ENCODE results near the gene ATOH8. TPM values are rescaled to one million over a fixed set of nuclear protein-coding genes. Genes with fewer than 3 reads are reported as not detected.

ATOH8 gene
- total and polyA plus RNA-seq, 4 experiments from 2014 or later = not detected

DNA sequence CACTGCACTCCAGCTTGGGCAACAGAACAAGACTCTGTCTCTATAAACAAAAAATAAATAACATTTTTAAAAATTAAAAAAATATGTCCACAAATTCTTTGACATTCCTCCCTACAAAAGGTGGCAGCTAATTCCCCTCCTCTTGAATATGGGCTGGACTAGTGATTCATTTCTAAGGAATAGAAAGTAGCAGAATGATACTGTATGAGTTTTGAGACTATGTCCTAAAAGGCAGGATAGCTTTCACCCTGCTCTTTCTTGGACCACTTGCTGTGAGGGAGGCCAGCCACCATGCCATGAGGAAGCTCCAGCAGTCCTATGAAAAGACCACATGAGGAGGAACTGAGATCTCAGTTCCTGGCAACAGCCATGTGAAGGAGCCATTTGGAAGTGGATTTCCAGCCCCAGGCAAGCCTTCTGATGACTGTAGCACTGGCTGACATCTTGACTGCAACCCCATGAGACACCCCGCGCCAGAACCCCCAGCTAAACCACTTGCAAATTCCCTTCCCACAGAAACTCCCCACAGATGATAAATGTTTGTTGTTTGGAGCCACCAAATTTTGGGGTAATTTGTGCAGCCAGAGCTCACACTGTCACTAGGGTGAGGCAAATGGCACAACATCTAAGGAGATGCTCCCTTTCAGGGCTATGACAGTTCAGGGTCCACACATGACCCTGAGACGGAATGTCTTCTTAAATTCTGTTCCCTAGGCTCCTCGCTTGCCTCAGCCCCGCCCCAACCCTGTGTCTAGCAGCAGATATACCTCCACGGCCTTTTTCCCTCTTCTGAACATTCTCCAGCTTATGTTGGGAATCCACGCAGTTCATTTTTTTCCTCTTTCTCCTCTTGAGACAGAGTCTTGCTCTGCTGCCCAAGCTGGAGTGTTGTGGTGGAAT lies 17.1 kb upstream of the ATOH8 start:
- peaks cover 17 to 22% of the 10 kb centered on the region in 2 donors for H3K27me3 Mint-ChIP-seq
- H3K36me3 ChIP-seq (ENCODE audit: insufficient read depth, low read length) = no peaks in the 10 kb centered on the region
- H3K4me1 Mint-ChIP-seq = no peaks in the 10 kb centered on the region
- H3K4me3 ChIP-seq (ENCODE audit: low read length in 2 of 2) = no peak overlapping the region
- ChIA-PET POLR2A (ENCODE audit: partially characterized antibody) (no interaction called here), CTCF (ENCODE audit: partially characterized antibody) (interaction anchor here (1.0 kb wide), 1 partner anchor 18 kb away, joined by 6 read pairs; no protein-coding TSS in a partner anchor)
- H3K9me3 Mint-ChIP-seq = no peaks in the 10 kb centered on the region
- H3K4me1 ChIP-seq (ENCODE audit: insufficient read depth, low read length) = no peaks in the 10 kb centered on the region
- peaks cover under 1% of the 10 kb centered on the region for H3K27me3 ChIP-seq (ENCODE audit: insufficient read depth, low read length)
- DNase-seq = no peak
- no peak overlapping the region for H3K27ac ChIP-seq (ENCODE audit: low read depth, low read length)
- no peaks in the 10 kb centered on the region for H3K36me3 Mint-ChIP-seq
- intact Hi-C loops (cut with micrococcal nuclease) = no loop called here
- no peak overlapping the region for H3K4me3 Mint-ChIP-seq
- H3K9me3 ChIP-seq (ENCODE audit: control insufficient read depth in 1 of 2, low read length in 2 of 2) = no peaks in the 10 kb centered on the region
- H3K27ac Mint-ChIP-seq = no peak overlapping the region

GRCh38 chr2:85737481-85737880 lies 16.3 kb upstream of the ATOH8 start:
- Mint-ChIP-seq H3K4me1 (no peaks in the 10 kb centered on the region), H3K9me3 (no peaks in the 10 kb centered on the region), H3K27me3 (peaks cover 23 to 30% of the 10 kb centered on the region in 2 donors), H3K36me3 (no peaks in the 10 kb centered on the region), H3K27ac (no peak overlapping the region), H3K4me3 (no peak overlapping the region)
- Histone ChIP-seq H3K36me3 (ENCODE audit: insufficient read depth, low read length) (no peaks in the 10 kb centered on the region), H3K4me3 (ENCODE audit: low read length in 2 of 2) (no peak overlapping the region), H3K4me1 (ENCODE audit: insufficient read depth, low read length) (no peaks in the 10 kb centered on the region), H3K9me3 (ENCODE audit: control insufficient read depth in 1 of 2, low read length in 2 of 2) (no peaks in the 10 kb centered on the region), H3K27ac (ENCODE audit: low read depth, low read length) (no peak overlapping the region), H3K27me3 (ENCODE audit: insufficient read depth, low read length) (peaks cover 8% of the 10 kb centered on the region)
- intact Hi-C loops (cut with micrococcal nuclease) = no loop called here
- CTCF ChIA-PET (ENCODE audit: partially characterized antibody) = interaction anchor here (1.8 kb wide), 1 partner anchor 8 kb away, joined by 7 read pairs; no protein-coding TSS in a partner anchor
- DNase-seq = no peak
- POLR2A ChIA-PET (ENCODE audit: partially characterized antibody) = no interaction called here

DNA sequence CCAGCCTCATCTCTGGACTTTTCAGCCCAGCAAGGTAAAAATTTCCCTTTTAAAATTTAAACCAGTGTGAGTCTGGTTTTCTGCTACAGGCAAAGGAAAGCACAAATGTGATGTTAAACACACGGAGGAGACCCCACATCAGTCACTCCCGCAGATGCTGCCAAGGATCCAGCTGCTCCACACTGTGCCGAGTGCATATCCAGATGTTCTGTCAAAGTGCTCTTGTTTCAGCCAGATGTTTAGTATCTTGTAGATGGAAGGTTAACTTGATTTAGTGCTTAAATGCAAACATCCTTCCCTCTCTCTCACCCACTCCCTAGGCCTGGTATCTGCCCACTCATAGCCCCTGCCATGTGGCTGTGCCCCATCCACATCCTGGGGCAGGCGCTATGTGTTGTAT lies 15.8 kb upstream of the ATOH8 start:
- no peak for DNase-seq
- Histone ChIP-seq H3K27ac (ENCODE audit: low read depth, low read length) (no peak overlapping the region), H3K36me3 (ENCODE audit: insufficient read depth, low read length) (no peaks in the 10 kb centered on the region), H3K27me3 (ENCODE audit: insufficient read depth, low read length) (peaks cover 11% of the 10 kb centered on the region), H3K4me3 (ENCODE audit: low read length in 2 of 2) (no peak overlapping the region), H3K4me1 (ENCODE audit: insufficient read depth, low read length) (no peaks in the 10 kb centered on the region), H3K9me3 (ENCODE audit: control insufficient read depth in 1 of 2, low read length in 2 of 2) (no peaks in the 10 kb centered on the region)
- ChIA-PET CTCF (ENCODE audit: partially characterized antibody) (interaction anchor here (1.8 kb wide), 1 partner anchor 9 kb away, joined by 7 read pairs; no protein-coding TSS in a partner anchor), POLR2A (ENCODE audit: partially characterized antibody) (no interaction called here)
- no peak overlapping the region for H3K4me3 Mint-ChIP-seq
- no peaks in the 10 kb centered on the region for H3K9me3 Mint-ChIP-seq
- no peaks in the 10 kb centered on the region for H3K4me1 Mint-ChIP-seq
- peaks cover 26 to 34% of the 10 kb centered on the region in 2 donors for H3K27me3 Mint-ChIP-seq
- H3K36me3 Mint-ChIP-seq = no peaks in the 10 kb centered on the region
- intact Hi-C loops (cut with micrococcal nuclease) = no loop called here
- no peak overlapping the region for H3K27ac Mint-ChIP-seq

DNA sequence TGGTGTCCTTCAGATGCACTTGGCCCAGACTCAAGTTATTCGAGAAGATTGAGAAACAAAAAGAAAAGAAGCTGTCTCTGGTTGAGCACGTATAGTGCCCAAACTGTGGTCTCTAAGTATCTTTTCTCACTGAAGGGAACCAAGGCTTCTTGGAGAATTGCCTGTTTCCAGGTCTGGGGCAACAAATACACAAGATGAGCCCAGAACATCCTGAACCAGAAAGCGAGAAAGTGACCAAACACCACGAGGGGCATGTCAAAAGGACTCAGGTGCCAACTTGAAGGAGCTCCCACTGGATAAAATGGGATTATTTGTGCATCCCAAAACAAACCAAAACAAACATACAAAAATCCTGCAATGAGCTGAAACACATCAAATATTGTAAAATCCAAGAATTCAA lies 13.6 kb upstream of the ATOH8 start:
- Histone ChIP-seq H3K4me1 (ENCODE audit: insufficient read depth, low read length) (no peaks in the 10 kb centered on the region), H3K9me3 (ENCODE audit: control insufficient read depth in 1 of 2, low read length in 2 of 2) (no peaks in the 10 kb centered on the region), H3K4me3 (ENCODE audit: low read length in 2 of 2) (no peak overlapping the region), H3K27ac (ENCODE audit: low read depth, low read length) (no peak overlapping the region), H3K36me3 (ENCODE audit: insufficient read depth, low read length) (no peaks in the 10 kb centered on the region), H3K27me3 (ENCODE audit: insufficient read depth, low read length) (peaks cover 11% of the 10 kb centered on the region)
- no peaks in the 10 kb centered on the region for H3K36me3 Mint-ChIP-seq
- no peaks in the 10 kb centered on the region for H3K4me1 Mint-ChIP-seq
- no peak overlapping the region for H3K27ac Mint-ChIP-seq
- H3K27me3 Mint-ChIP-seq = peaks cover 26 to 49% of the 10 kb centered on the region in 2 donors
- H3K4me3 Mint-ChIP-seq = no peak overlapping the region
- H3K9me3 Mint-ChIP-seq = no peaks in the 10 kb centered on the region
- ChIA-PET POLR2A (ENCODE audit: partially characterized antibody) (no interaction called here), CTCF (ENCODE audit: partially characterized antibody) (interaction anchor here (0.8 to 1.3 kb wide), 3 partner anchors 11 to 73 kb away, joined by 4 to 5 read pairs (median 4); no protein-coding TSS in a partner anchor)
- DNase-seq = no peak
- intact Hi-C loops (cut with micrococcal nuclease) = no loop called here

- H3K27me3 Mint-ChIP-seq = peaks cover 22 to 59% of the 10 kb centered on the region in 2 donors
- DNase-seq = no peak
- intact Hi-C loops (cut with micrococcal nuclease) = no loop called here
- Histone ChIP-seq H3K4me3 (ENCODE audit: low read length in 2 of 2) (no peak overlapping the region), H3K36me3 (ENCODE audit: insufficient read depth, low read length) (no peaks in the 10 kb centered on the region), H3K27me3 (ENCODE audit: insufficient read depth, low read length) (peaks cover 11% of the 10 kb centered on the region), H3K4me1 (ENCODE audit: insufficient read depth, low read length) (no peaks in the 10 kb centered on the region), H3K9me3 (ENCODE audit: control insufficient read depth in 1 of 2, low read length in 2 of 2) (no peaks in the 10 kb centered on the region), H3K27ac (ENCODE audit: low read depth, low read length) (no peak overlapping the region)
- ChIA-PET CTCF (ENCODE audit: partially characterized antibody) (interaction anchor here (1.5 kb wide), 1 partner anchor 12 kb away, joined by 4 read pairs; no protein-coding TSS in a partner anchor), POLR2A (ENCODE audit: partially characterized antibody) (no interaction called here)
- H3K9me3 Mint-ChIP-seq = no peaks in the 10 kb centered on the region
- H3K36me3 Mint-ChIP-seq = no peaks in the 10 kb centered on the region
- H3K27ac Mint-ChIP-seq = no peak overlapping the region
- H3K4me1 Mint-ChIP-seq = no peaks in the 10 kb centered on the region
- H3K4me3 Mint-ChIP-seq = no peak overlapping the region
Observed at GRCh38 chr2:85741211-85741832, 12.5 kb upstream of the ATOH8 start.

DNA sequence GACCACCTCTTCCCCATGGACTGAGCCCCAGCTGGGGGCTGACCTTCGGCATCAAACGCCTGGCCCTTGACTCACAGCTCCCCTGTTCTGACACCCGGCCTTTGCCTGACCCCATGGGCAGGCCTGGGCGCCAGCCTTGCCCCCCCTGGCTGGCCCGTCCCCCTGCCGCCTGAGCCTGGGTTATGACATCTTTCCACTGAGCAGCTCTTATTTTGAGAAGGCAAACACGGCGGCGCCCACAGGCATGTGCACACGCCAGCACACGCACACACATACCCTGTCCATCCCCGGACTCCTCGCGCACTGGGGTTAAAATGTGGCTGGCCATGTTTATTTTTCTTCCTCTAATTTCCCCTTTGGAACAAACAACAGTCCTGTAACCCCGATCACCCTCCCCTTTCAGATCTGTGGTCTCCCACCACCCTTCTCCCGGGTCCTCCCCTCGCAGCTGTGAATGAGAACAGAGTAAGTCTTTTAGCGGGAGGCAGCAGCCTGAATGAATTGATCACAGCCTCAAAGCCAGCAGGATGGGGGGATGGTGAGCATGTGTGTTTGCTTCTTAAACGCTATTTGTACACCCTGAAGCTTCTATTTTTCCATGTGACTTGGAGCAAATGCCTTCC lies 11.8 kb upstream of the ATOH8 start:
- Histone ChIP-seq H3K27ac (ENCODE audit: low read depth, low read length) (no peak overlapping the region), H3K36me3 (ENCODE audit: insufficient read depth, low read length) (no peaks in the 10 kb centered on the region), H3K4me1 (ENCODE audit: insufficient read depth, low read length) (no peaks in the 10 kb centered on the region), H3K27me3 (ENCODE audit: insufficient read depth, low read length) (peaks cover 11% of the 10 kb centered on the region), H3K9me3 (ENCODE audit: control insufficient read depth in 1 of 2, low read length in 2 of 2) (no peaks in the 10 kb centered on the region), H3K4me3 (ENCODE audit: low read length in 2 of 2) (no peak overlapping the region)
- Mint-ChIP-seq H3K9me3 (no peaks in the 10 kb centered on the region), H3K36me3 (no peaks in the 10 kb centered on the region), H3K27me3 (peaks cover 25 to 59% of the 10 kb centered on the region in 2 donors), H3K4me1 (no peaks in the 10 kb centered on the region), H3K4me3 (no peak overlapping the region), H3K27ac (no peak overlapping the region)
- DNase-seq = no peak
- ChIA-PET CTCF (ENCODE audit: partially characterized antibody) (interaction anchor here (1.5 kb wide), 1 partner anchor 13 kb away, joined by 4 read pairs; no protein-coding TSS in a partner anchor), POLR2A (ENCODE audit: partially characterized antibody) (no interaction called here)
- intact Hi-C loops (cut with micrococcal nuclease) = no loop called here

DNA sequence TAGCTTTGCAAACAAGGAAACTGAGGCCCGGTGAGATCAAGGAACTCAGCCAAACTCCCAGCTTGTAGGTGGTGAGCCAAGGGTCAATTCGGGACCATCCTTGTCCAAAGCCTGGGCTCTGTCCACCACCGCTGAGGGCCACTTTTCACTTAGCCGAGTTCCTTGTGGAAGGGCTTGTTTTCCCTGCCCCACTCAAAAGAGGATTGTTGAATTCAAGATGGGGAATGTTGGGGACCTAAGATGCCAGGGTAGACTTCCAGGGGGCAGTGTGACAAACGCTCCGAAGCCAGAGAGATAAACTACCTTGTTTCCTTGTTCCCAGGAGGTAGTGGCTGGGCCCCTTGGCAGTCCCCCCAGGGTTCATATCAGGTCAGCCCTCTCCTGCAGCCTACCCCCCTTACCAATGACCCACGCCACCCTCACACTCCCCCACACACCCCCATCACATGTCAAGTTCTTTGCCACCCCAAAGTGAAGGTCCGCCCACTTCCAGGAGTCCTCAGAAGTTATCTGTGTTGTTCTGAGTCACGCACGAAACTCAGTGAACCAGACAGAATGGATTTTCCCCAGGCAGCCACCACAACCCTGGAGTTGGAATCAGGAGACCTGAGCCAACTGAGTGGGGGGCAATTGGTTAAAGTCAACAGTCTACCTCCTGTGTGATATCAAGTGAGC lies 10.3 kb upstream of the ATOH8 start:
- Histone ChIP-seq H3K4me1 (ENCODE audit: insufficient read depth, low read length) (no peaks in the 10 kb centered on the region), H3K27me3 (ENCODE audit: insufficient read depth, low read length) (peaks cover 11% of the 10 kb centered on the region), H3K9me3 (ENCODE audit: control insufficient read depth in 1 of 2, low read length in 2 of 2) (no peaks in the 10 kb centered on the region), H3K4me3 (ENCODE audit: low read length in 2 of 2) (no peak overlapping the region), H3K27ac (ENCODE audit: low read depth, low read length) (no peak overlapping the region), H3K36me3 (ENCODE audit: insufficient read depth, low read length) (no peaks in the 10 kb centered on the region)
- Mint-ChIP-seq H3K27me3 (peaks cover 25 to 63% of the 10 kb centered on the region in 2 donors), H3K4me1 (no peaks in the 10 kb centered on the region), H3K36me3 (no peaks in the 10 kb centered on the region), H3K9me3 (no peaks in the 10 kb centered on the region), H3K27ac (no peak overlapping the region), H3K4me3 (no peak overlapping the region)
- ChIA-PET POLR2A (ENCODE audit: partially characterized antibody) (no interaction called here), CTCF (ENCODE audit: partially characterized antibody) (no interaction called here)
- intact Hi-C loops (cut with micrococcal nuclease) = no loop called here
- no peak for DNase-seq
